ENCODE measurements around the gene RPL32.

RPL32 gene

GRCh38 chr3:12832350-12833221, 8.8 kb downstream of the RPL32 start:
- ATAC-seq (ENCODE audit: low read depth) (no peak), DNase-seq (ENCODE audit: low spot score in 2 of 2) (no peak)
- H3K27ac Mint-ChIP-seq: peak overlapping the region; percentile 71
- H3K9me3 Mint-ChIP-seq: no peaks in the 10 kb centered on the region
- H3K27me3 Mint-ChIP-seq: no peaks in the 10 kb centered on the region
- H3K36me3 Mint-ChIP-seq: peaks cover 17% of the 10 kb centered on the region
- H3K4me1 Mint-ChIP-seq: peaks cover 7% of the 10 kb centered on the region
- H3K4me3 Mint-ChIP-seq: no peak overlapping the region

GRCh38 chr3:12831301-12831866, 10.0 kb downstream of the RPL32 start:
- Mint-ChIP-seq H3K27me3 (no peaks in the 10 kb centered on the region), H3K36me3 (peaks cover 15% of the 10 kb centered on the region), H3K4me1 (peaks cover 3% of the 10 kb centered on the region), H3K4me3 (no peak overlapping the region), H3K27ac (no peak overlapping the region), H3K9me3 (no peaks in the 10 kb centered on the region)
- DNase-seq (ENCODE audit: low spot score in 2 of 2) (no peak), ATAC-seq (ENCODE audit: low read depth) (no peak)

GRCh38 chr3:12830785-12831156, 10.6 kb downstream of the RPL32 start:
- DNase-seq (ENCODE audit: low spot score in 2 of 2): no peak
- Mint-ChIP-seq H3K4me1 (peaks cover 3% of the 10 kb centered on the region), H3K27ac (no peak overlapping the region), H3K27me3 (no peaks in the 10 kb centered on the region), H3K36me3 (peaks cover 12% of the 10 kb centered on the region), H3K4me3 (no peak overlapping the region), H3K9me3 (no peaks in the 10 kb centered on the region)
- ATAC-seq (ENCODE audit: low read depth): no peak

- Mint-ChIP-seq H3K9me3 (no peaks in the 10 kb centered on the region), H3K4me3 (no peak overlapping the region), H3K4me1 (peaks cover 3% of the 10 kb centered on the region), H3K27me3 (no peaks in the 10 kb centered on the region), H3K27ac (no peak overlapping the region), H3K36me3 (peaks cover 11% of the 10 kb centered on the region)
- ATAC-seq (ENCODE audit: low read depth) (no peak), DNase-seq (ENCODE audit: low spot score in 2 of 2) (no peak)
Observed at GRCh38 chr3:12829886-12830784, 11.2 kb downstream of the RPL32 start.

- H3K9me3 Mint-ChIP-seq: no peaks in the 10 kb centered on the region
- no peak overlapping the region for H3K27ac Mint-ChIP-seq
- DNase-seq (ENCODE audit: low spot score in 2 of 2) (no peak), ATAC-seq (ENCODE audit: low read depth) (no peak)
- H3K4me1 Mint-ChIP-seq: peaks cover 3% of the 10 kb centered on the region
- no peaks in the 10 kb centered on the region for H3K27me3 Mint-ChIP-seq
- no peak overlapping the region for H3K4me3 Mint-ChIP-seq
- peaks cover 8% of the 10 kb centered on the region for H3K36me3 Mint-ChIP-seq
Observed at GRCh38 chr3:12829404-12829803, 12.0 kb downstream of the RPL32 start.

- Mint-ChIP-seq H3K27me3 (no peaks in the 10 kb centered on the region), H3K36me3 (peaks cover 8% of the 10 kb centered on the region), H3K4me1 (peaks cover under 1% of the 10 kb centered on the region), H3K4me3 (no peak overlapping the region), H3K27ac (no peak overlapping the region), H3K9me3 (no peaks in the 10 kb centered on the region)
- ATAC-seq (ENCODE audit: low read depth): no peak
- DNase-seq (ENCODE audit: low spot score in 2 of 2): no peak
Observed at GRCh38 chr3:12828751-12829150, 12.6 kb downstream of the RPL32 start.

- Mint-ChIP-seq H3K4me1 (no peaks in the 10 kb centered on the region), H3K36me3 (peaks cover 2% of the 10 kb centered on the region), H3K27ac (no peak overlapping the region), H3K9me3 (no peaks in the 10 kb centered on the region), H3K4me3 (no peak overlapping the region), H3K27me3 (no peaks in the 10 kb centered on the region)
- DNase-seq (ENCODE audit: low spot score in 2 of 2) (no peak), ATAC-seq (ENCODE audit: low read depth) (no peak)
Observed at GRCh38 chr3:12825156-12825555, 16.2 kb downstream of the RPL32 start.

GRCh38 chr3:12824299-12824698, 17.1 kb downstream of the RPL32 start:
- DNase-seq (ENCODE audit: low spot score in 2 of 2): no peak
- Mint-ChIP-seq H3K4me1 (no peaks in the 10 kb centered on the region), H3K9me3 (no peaks in the 10 kb centered on the region), H3K4me3 (no peak overlapping the region), H3K36me3 (peaks cover 2% of the 10 kb centered on the region), H3K27me3 (no peaks in the 10 kb centered on the region), H3K27ac (no peak overlapping the region)
- peak; percentile 72 for ATAC-seq (ENCODE audit: low read depth)

- DNase-seq (ENCODE audit: low spot score in 2 of 2) (no peak), ATAC-seq (ENCODE audit: low read depth) (peak; percentile 31)
- Mint-ChIP-seq H3K27ac (no peak overlapping the region), H3K9me3 (no peaks in the 10 kb centered on the region), H3K4me1 (peaks cover 3% of the 10 kb centered on the region), H3K27me3 (no peaks in the 10 kb centered on the region), H3K4me3 (no peak overlapping the region), H3K36me3 (no peaks in the 10 kb centered on the region)
Observed at GRCh38 chr3:12822725-12823373, 18.5 kb downstream of the RPL32 start.

GRCh38 chr3:12818773-12819172, 22.6 kb downstream of the RPL32 start:
- ATAC-seq (ENCODE audit: low read depth) (peak; percentile 52), DNase-seq (ENCODE audit: low spot score in 2 of 2) (no peak)
- no peak overlapping the region for H3K4me3 Mint-ChIP-seq
- no peaks in the 10 kb centered on the region for H3K36me3 Mint-ChIP-seq
- H3K9me3 Mint-ChIP-seq: no peaks in the 10 kb centered on the region
- H3K4me1 Mint-ChIP-seq: peaks cover 3% of the 10 kb centered on the region
- no peak overlapping the region for H3K27ac Mint-ChIP-seq
- H3K27me3 Mint-ChIP-seq: no peaks in the 10 kb centered on the region

GRCh38 chr3:12818273-12818672, 23.1 kb downstream of the RPL32 start:
- DNase-seq (ENCODE audit: low spot score in 2 of 2): no peak
- Mint-ChIP-seq H3K4me3 (no peak overlapping the region), H3K9me3 (no peaks in the 10 kb centered on the region), H3K36me3 (no peaks in the 10 kb centered on the region), H3K27me3 (no peaks in the 10 kb centered on the region), H3K27ac (no peak overlapping the region), H3K4me1 (peaks cover 3% of the 10 kb centered on the region)
- ATAC-seq (ENCODE audit: low read depth): no peak

- Mint-ChIP-seq H3K9me3 (no peaks in the 10 kb centered on the region), H3K4me3 (no peak overlapping the region), H3K27me3 (no peaks in the 10 kb centered on the region), H3K36me3 (no peaks in the 10 kb centered on the region), H3K4me1 (peaks cover 3% of the 10 kb centered on the region), H3K27ac (no peak overlapping the region)
- DNase-seq (ENCODE audit: low spot score in 2 of 2) (no peak), ATAC-seq (ENCODE audit: low read depth) (no peak)
Observed at GRCh38 chr3:12817343-12817710, 24.0 kb downstream of the RPL32 start.

GRCh38 chr3:12816521-12817342, 24.6 kb downstream of the RPL32 start:
- Mint-ChIP-seq H3K27me3 (no peaks in the 10 kb centered on the region), H3K9me3 (no peaks in the 10 kb centered on the region), H3K36me3 (no peaks in the 10 kb centered on the region), H3K4me3 (no peak overlapping the region), H3K27ac (no peak overlapping the region), H3K4me1 (peaks cover 3% of the 10 kb centered on the region)
- no peak for ATAC-seq (ENCODE audit: low read depth)
- DNase-seq (ENCODE audit: low spot score in 2 of 2): no peak
